GM15510 (cell line): ENCODE measurements around the gene MRPL23.

Source experiments
- POLR2A ChIP-seq: IDR thresholded peaks from 3 replicates; pipeline ENCODE4 v1.6.1; 2011; ENCODE audit warnings: borderline replicate concordance; ENCODE audit not compliant: insufficient read length; ENCODE audit errors: extremely low read depth

MRPL23 gene

DNA sequence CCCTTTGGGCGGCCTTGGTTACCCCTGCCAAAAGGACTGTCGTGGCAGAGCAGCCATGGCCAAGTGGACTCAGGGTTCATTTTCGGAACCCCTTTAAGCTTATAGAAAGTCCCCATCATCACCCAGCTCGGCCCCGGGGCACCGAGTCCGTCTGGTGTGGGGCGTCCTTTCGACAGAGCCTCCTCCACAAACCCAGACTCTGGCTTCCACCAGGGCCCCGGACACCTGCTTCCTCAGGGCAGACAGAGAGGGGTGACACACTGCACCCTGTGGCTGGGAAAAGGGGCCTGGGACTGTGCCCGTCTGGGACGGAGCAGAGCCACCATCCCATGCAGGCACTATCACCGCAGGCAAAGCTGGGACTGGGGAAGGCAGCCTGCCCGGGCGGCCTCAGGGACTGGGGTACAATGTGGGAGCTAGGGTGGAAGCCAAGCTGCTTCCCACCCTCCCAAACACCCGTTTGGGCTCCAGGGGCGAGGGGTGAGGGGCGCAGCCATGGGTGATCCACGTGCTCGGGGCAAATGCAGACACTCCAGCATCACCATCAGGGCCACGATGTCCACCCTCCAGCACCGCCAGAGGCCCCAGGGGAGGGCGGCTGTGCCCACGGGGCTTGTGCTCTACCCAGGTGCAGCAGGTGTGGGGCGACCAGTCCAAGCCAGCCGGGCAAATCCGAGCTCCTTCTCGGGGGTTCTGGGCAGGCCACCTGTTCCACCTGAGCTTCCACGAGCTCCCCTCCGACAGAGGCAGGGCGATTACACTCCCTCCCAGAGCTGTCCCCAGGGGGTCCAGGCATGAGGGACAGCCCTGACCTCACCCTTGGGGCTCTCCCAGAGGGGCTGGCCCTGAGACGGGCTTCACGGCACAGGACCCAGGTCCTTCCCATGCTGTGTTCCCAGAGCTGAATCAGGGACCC lies 11.7 kb upstream of the MRPL23 start:
- TF ChIP-seq POLR2A: no peak

DNA sequence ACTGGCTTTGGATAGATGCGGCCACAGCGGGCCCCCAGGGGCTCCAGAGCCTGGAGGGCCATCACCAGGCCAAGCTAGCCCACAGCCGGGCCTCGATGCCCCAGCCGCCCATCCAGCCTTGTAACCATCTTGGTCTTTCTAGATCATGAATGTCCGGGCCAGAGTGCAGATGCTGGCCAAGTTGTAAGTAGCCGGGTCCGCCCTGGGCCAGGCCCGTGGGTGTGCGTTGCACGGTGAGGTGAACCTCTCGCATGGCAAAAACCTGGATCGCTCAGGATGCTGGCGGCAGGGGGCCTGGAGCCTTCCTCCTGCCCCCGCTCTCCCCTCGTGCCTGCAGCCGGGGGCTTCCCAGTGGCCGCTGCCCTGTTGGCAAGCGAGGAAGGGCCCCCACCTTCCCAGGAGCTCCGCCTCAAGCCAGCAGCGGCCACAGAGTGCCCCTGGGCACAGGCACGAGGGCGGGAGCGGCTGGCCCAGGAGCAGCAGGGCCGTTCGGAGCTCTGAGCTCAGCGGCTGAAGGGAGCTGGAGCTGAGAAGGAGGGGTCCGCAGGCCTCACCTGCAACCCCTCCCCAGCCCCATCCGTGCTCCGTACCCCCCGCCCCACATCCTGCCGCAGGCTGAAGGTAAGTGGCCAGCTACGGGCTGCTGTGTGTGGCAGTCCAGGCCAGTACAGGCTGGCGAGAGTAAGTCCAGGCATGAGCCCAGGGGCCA lies 10.9 kb upstream of the MRPL23 start:
- no peak for TF ChIP-seq POLR2A

DNA sequence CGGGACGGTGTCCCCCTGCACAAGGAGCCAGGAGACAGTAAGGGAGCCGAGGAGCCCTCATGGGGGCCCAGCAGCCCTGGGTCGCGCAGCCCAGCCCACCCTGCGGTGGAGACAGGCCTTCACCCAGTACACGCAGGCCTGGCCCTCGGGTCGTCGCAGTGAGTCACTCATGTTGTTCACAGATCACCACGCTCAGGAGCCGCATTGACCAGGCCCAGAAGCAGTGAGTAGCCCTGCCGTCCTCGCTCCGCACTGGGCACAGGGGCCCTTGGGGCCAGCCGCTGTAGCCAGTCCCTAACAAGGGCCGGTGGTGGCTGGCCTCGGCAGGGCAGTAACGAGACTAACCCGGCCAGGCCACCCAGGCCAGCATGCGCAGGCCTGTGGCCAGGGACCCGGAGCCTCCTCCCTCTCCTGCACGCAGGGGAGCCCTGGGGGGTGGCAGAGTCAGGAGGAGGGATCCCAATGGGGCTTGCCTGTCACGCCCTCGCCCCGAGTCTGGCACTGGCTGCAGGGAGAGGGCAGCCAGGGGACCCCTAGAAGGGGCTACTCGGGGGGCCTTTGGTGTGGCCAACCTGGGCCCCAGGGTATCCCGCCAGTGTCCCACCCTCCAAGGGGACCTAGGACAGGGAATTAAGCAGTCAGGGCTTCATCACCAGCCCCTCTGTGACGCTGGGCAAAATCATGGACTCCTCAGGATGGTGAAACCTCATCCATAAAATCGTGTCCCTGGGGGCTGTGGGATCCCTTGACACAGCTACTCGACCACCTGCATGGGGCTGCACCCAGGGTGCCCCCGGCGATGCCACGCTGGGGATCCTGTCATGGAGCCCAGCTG lies 10.1 kb upstream of the MRPL23 start:
- TF ChIP-seq POLR2A: no peak

DNA sequence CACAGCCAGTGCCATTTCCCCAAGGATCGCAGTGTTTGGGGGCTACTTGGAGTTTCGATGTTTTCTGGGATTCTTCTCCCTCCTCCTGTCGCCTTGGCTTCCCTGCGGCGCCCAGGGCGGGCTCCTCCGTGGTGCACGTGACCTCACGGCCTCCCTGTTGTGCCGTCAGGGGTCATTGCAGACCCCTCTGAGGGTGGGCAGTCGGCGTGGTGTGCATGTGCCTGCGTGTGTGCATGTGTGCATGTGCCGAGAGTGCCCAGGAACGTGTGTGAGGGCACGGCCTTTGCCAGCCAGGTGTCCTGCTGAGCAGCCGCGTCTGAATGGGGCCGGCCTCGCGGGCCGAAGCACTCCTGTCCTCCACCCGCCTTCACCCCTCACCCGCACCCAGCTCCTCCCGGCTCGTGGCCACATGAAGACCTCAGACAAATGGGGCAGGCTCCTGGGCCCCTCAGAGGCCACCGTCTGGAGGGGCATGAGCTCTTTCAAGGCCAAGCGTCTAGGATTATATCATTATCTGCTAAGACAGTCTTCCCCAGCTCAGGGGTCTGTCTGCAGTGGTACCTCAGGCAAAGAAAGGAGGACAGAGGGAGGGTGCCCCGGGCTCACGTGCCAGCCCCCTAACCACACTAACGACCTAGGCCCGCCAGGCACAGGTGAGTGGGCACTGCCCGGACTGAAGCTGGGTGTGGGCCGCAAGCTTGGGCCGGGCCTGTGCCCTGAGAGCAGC lies 9.4 kb upstream of the MRPL23 start:
- no peak for TF ChIP-seq POLR2A

DNA sequence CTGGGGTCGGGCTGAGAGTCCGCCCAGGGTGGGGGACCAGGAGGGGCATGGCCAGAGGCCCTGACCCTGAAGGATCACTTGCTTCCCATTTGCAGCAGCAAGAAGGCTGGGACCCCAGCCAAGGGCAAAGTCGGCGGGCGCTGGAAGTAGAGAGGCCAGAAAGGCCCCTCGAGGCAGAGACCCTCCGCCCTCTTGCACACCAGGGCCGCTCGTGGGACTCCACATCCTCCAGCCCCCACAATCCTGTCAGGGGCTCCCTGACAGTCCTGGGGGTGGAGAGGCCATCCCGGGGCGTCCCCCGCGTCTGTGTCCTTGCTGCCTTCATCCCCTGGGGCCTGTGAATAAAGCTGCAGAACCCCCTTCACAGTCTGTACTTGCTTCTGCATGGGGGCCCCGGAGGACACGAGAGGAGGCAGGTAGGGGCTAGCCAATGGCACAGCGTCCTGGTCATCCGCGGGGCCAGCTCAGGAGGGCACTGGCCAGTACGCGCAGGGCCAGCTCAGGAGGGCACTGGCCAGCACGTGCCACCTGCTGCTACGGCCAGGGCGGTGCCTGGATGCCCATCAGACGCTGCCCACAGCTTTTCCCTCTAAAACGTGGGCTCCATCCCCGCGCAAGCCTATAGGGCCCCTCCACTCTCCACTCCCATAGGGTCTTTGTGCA lies 8.7 kb upstream of the MRPL23 start:
- no peak for TF ChIP-seq POLR2A

DNA sequence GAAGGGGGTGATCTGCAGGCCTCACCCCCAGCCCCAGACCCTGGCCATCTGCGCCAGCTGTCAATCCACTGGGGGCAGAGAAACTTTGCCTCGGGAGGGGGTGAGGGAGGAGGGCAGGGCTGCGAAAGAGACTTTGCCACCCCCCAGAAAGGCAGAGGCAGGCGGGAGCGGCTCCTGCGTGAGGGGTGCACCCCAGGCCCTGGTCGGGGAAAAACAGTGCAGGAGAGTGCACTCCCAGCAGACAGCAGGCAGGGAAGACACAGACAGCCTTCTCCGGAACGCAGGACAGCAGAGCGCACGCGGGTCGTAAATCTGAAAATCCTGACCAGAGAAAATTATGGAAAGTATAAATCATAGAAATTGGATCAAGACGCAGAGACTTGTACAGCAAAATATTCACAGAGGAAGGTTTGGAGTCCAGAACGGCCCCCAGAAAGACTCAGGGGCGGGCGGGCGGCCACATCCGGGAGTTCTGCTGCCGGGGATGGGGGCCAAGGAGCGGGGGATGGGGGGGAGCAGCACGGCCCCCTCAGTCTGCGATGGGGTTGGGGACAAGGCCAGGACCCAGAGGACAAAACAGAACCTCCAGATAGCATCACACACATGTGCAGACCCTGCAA lies 8.0 kb upstream of the MRPL23 start:
- no peak for TF ChIP-seq POLR2A

DNA sequence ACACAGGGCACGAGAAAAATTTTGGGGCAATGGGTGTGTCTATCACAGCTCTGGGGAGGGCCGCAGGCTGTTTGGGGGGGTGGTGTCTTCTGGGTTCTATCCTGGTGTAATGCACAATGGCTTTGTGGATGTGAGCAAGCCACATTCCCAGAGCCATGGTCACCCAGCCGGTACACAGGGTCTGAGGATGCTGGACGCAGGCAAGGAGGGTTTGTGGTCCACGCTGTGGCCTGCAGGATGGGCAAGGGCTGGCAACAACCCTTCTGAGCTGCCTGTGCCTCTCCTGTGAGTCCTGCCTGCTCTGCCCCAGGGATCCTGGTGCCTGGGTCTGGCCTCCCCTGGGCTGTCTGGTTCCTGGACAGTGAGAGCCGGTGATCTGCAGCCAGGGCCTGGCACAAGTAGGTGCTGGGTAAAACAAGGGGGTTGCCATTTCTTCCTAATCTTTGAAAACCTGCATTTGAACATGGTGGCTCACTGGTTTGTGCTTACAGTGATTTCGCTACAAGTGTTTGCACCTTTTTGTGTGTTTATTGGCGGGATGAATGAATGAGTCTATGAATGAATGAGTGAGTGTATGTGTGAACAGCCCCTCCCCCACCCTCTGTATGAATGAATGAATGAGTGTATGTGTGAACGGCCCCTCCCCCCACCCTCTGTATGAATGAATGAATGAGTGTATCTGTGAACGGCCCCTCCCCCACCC lies 4.4 kb upstream of the MRPL23 start:
- TF ChIP-seq POLR2A: no peak

DNA sequence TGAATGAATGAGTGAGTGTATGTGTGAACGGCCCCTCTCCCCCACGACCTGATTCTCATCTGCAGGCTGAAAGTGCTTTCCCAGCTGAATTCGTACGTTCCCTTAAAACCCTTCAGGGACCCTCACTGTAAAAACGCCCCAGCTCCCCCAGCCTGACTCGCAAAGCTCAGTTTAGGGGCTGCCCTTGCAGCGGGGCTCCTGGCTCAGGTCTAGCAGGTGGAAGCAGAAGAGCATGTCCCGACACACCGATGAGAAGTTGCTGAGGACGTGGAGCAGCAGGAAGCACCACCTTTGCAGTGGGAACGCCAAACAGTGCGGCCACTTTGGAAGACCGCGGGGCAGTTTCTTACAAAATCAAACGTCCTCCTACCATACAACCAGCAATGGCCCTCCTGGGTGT lies 3.6 kb upstream of the MRPL23 start:
- TF ChIP-seq POLR2A: no peak

DNA sequence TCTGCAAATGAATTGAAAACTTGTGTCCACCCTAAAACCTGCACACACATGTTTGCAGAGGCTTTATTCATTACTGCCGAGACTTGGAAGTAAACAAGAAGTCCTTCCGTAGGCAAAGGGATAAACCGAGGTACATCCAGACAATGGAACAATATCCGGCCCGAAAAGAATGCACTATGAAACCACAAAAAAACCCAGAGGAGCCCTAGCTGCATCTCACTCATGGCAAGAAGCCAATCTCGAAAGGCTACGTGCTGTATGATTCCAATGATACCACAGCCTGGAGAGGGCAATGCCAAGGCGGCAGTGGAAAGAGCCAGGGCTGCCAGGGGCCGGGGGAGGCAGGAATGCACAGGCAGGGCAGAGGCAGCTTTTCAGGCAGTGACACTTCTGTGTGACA lies 3.2 kb upstream of the MRPL23 start:
- no peak for TF ChIP-seq POLR2A

DNA sequence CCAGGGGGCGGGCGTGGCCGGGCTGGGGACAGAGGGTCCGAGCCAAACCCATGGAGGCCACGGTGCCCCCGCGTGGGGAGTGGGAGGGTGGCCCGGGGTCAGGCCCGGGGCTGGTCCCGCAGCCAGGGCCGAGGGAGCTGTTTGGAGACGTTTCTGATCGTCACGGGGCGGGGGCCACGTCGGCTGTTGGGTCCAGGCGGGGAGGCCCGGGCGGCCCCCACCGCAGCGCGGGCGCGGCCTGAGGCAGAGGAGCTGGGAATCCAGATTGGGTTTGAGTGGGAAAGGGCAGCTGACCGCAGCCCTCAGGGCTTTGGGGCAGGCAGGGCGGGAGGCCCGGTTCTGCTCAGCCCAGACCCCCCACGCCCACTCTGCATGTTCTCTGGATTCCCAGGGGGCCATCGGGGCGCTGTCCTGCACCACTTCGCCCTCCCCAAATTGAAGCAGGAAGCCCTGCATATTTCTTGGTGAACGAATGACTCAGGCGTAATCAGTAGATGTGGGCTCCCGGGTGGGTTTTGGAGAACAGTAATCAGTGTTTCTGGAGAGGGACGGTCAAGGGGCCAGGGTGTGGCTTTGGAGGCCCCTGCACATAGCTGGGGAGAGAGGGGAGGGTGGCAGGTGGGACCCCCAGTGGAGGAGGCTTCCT lies 583 bp downstream of the MRPL23 start:
- no peak for TF ChIP-seq POLR2A

DNA sequence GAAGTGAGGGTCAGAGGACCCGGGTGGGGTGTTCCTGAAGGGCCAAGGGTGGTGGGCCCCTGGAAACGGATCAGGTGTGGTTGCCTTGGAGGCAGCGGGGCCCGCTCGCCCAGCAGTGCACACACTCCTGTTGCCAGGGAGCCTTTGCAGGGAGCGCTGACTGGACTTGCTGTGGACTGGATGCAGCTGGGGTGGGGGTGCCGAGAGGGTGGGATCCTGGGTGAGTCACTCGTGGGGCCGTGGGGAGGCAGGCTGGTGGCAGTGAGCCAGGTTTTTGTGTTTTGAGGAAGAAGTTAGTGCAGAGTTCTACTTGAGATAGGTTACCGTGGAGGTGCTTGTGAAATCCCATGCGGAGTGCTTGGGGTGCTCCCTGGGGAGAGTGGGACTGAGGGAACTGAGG lies 1.3 kb downstream of the MRPL23 start:
- no peak for TF ChIP-seq POLR2A

DNA sequence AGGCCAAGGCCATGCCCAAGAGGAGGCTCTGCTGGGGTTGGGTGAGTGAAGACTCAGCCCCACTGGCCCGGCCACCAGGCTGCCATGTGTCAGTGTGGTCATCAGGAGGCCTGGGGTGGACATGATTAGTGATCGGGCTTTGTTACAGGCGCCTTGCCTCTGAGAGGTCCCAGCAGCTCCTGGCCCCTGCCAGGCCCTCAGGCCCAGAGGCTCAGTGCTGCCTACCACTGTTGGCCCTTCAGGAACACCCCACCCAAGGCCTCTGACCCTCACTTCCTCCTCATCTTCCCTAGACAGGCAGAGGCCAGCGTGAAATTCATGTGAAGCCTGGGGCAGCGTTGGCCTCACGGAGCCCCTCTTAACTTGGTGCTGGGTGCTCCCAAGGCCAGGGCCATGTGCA lies 2.2 kb downstream of the MRPL23 start:
- no peak for TF ChIP-seq POLR2A
